Measurements from ENCODE around the gene LSM3.
A peak's percentile ranks its signal among the peaks of the same experiment; 100 is the strongest.

LSM3 gene

GRCh38 chr3:14242490-14243311 lies 64.1 kb downstream of the LSM3 start:
- DNase-seq = no peak

GRCh38 chr3:14243782-14244181 lies 65.2 kb downstream of the LSM3 start:
- DNase-seq = no peak

- peak in 1 of 14 donors; percentile 4 for DNase-seq
Measured at GRCh38 chr3:14244521-14245247, 66.1 kb downstream of the LSM3 start.

- no peak for DNase-seq
Measured at GRCh38 chr3:14245248-14245639, 66.6 kb downstream of the LSM3 start.

- DNase-seq = no peak
Measured at GRCh38 chr3:14245822-14246221, 67.2 kb downstream of the LSM3 start.

- no peak for DNase-seq
Measured at GRCh38 chr3:14246414-14246813, 67.8 kb downstream of the LSM3 start.

GRCh38 chr3:14248477-14248848 lies 69.8 kb downstream of the LSM3 start:
- DNase-seq = no peak

GRCh38 chr3:14248849-14249523 lies 70.4 kb downstream of the LSM3 start:
- peak in 9 of 14 donors; percentile 19 to 69 (median 51) for DNase-seq

All from C1 segment of cervical spinal cord (tissue), 14 donors.